Astrocyte (in vitro differentiated cells and primary cell): ENCODE results near the gene GRK6. TPM values are rescaled to one million over a fixed set of nuclear protein-coding genes. Genes with fewer than 3 reads are reported as not detected.

ENCODE experiments used
- DNase-seq: peaks from one replicate; pipeline ENCODE4 v3.0.0-alpha.2; 2010; ENCODE audit warnings: low read depth
- FAIRE-seq: peaks from 2 replicates; lab custom pipeline; 2011; peaks lifted over from hg19 to GRCh38; lab: Jason Lieb, UNC
- H2AFZ ChIP-seq: 2 replicates; pipeline ENCODE4 v1.6.0; 2012; ENCODE audit warnings: low read depth, low read length, inconsistent platforms
- H3K27ac ChIP-seq: 2 replicates; pipeline ENCODE4 v1.5.1; 2011; ENCODE audit warnings: low read depth, low read length, inconsistent platforms
- H3K27me3 ChIP-seq: 2 replicates; pipeline ENCODE4 v1.6.0; 2011; ENCODE audit warnings: low read length, inconsistent platforms; ENCODE audit not compliant: insufficient read depth
- H3K36me3 ChIP-seq: 2 replicates; pipeline ENCODE4 v1.5.1; 2011; ENCODE audit warnings: low read length, inconsistent platforms; ENCODE audit not compliant: insufficient read depth
- H3K4me1 ChIP-seq: 2 replicates; pipeline ENCODE4 v1.5.1; 2011; ENCODE audit warnings: low read length, inconsistent platforms; ENCODE audit not compliant: insufficient read depth
- H3K4me2 ChIP-seq: 2 replicates; pipeline ENCODE4 v1.6.0; 2012; ENCODE audit warnings: low read length, inconsistent platforms
- H3K4me3 ChIP-seq: 2 replicates; pipeline ENCODE4 v1.5.1; 2011; ENCODE audit warnings: low read depth, mild to moderate bottlenecking, low read length, inconsistent platforms; ENCODE audit not compliant: insufficient read depth
- H3K79me2 ChIP-seq: 2 replicates; pipeline ENCODE4 v1.6.0; 2012; ENCODE audit warnings: mild to moderate bottlenecking, low read length, inconsistent platforms; ENCODE audit not compliant: insufficient read depth
- H3K9ac ChIP-seq: 2 replicates; pipeline ENCODE4 v1.6.0; 2012; ENCODE audit warnings: mild to moderate bottlenecking, low read length, inconsistent platforms
- H3K9me3 ChIP-seq: 2 replicates; pipeline ENCODE4 v1.5.1; 2012; ENCODE audit warnings: low read depth, mild to moderate bottlenecking, low read length, inconsistent platforms; ENCODE audit not compliant: insufficient read depth
- H4K20me1 ChIP-seq: 2 replicates; pipeline ENCODE4 v1.6.0; 2012; ENCODE audit warnings: low read length, inconsistent platforms; ENCODE audit not compliant: insufficient read depth
- H3K27ac Mint-ChIP-seq: one replicate; pipeline ENCODE4 v1.8.0; 2021; ENCODE audit warnings: mild to moderate bottlenecking, mixed read lengths; ENCODE audit not compliant: unreplicated experiment
- H3K27me3 Mint-ChIP-seq: one replicate; pipeline ENCODE4 v1.8.0; 2021; ENCODE audit warnings: low read depth, mixed read lengths; ENCODE audit not compliant: unreplicated experiment
- H3K36me3 Mint-ChIP-seq: one replicate; pipeline ENCODE4 v1.8.0; 2021; ENCODE audit warnings: low read depth, mixed read lengths; ENCODE audit not compliant: unreplicated experiment
- H3K4me1 Mint-ChIP-seq: one replicate; pipeline ENCODE4 v1.8.0; 2021; ENCODE audit warnings: low read depth, mixed read lengths; ENCODE audit not compliant: unreplicated experiment
- H3K4me3 Mint-ChIP-seq: one replicate; pipeline ENCODE4 v1.8.0; 2021; ENCODE audit warnings: mild to moderate bottlenecking, moderate library complexity, mixed read lengths; ENCODE audit not compliant: unreplicated experiment
- H3K9me3 Mint-ChIP-seq: one replicate; pipeline ENCODE4 v1.8.0; 2021; ENCODE audit warnings: mild to moderate bottlenecking, mixed read lengths; ENCODE audit not compliant: unreplicated experiment
- CTCF ChIP-seq: IDR thresholded peaks from 2 replicates; pipeline ENCODE4 v1.5.1; 2011; ENCODE audit warnings: low read depth, mild to moderate bottlenecking, inconsistent platforms, low read length, moderate library complexity; ENCODE audit not compliant: insufficient read depth
- EZH2 ChIP-seq: IDR thresholded peaks from 2 replicates; pipeline ENCODE4 v1.6.1; 2012; ENCODE audit warnings: mild to moderate bottlenecking, low read length, inconsistent platforms; ENCODE audit not compliant: insufficient read depth
- total RNA-seq: library from RNA; stranded (reverse); gene quantifications from 2 replicates; pipeline ENCODE4 v1.2.1, GENCODE V29; 2021

Gene GRK6
- total RNA-seq, 1 donor from 2014 or later = 25.9 TPM

GRCh38 chr5:177474002-177474476, 47.6 kb downstream of the GRK6 start:
- H3K36me3 Mint-ChIP-seq = peaks cover 13% of the 10 kb centered on the region
- no peak for DNase-seq
- H3K9me3 Mint-ChIP-seq = no peaks in the 10 kb centered on the region
- Histone ChIP-seq H2AFZ (no peak overlapping the region), H3K79me2 (peaks cover 40% of the 10 kb centered on the region), H3K9ac (peak overlapping the region; percentile 36), H3K4me2 (peak overlapping the region; percentile 74), H3K27me3 (no peaks in the 10 kb centered on the region), H4K20me1 (peaks cover 49% of the 10 kb centered on the region), H3K9me3 (no peaks in the 10 kb centered on the region), H3K27ac (no peak overlapping the region), H3K36me3 (peaks cover 5% of the 10 kb centered on the region), H3K4me3 (peak overlapping the region; percentile 41), H3K4me1 (peaks cover 52% of the 10 kb centered on the region)
- peak overlapping the region; percentile 88 for H3K27ac Mint-ChIP-seq
- H3K4me3 Mint-ChIP-seq = peak overlapping the region; percentile 84
- TF ChIP-seq EZH2 (no peak), CTCF (no peak)
- no peak for FAIRE-seq
- no peaks in the 10 kb centered on the region for H3K27me3 Mint-ChIP-seq
- H3K4me1 Mint-ChIP-seq = peaks cover 58% of the 10 kb centered on the region

GRCh38 chr5:177474846-177475562, 48.5 kb downstream of the GRK6 start:
- Mint-ChIP-seq H3K27ac (peak overlapping the region; percentile 92), H3K4me1 (peaks cover 58% of the 10 kb centered on the region), H3K36me3 (peaks cover 14% of the 10 kb centered on the region), H3K4me3 (peak overlapping the region; percentile 84), H3K27me3 (no peaks in the 10 kb centered on the region), H3K9me3 (no peaks in the 10 kb centered on the region)
- no peak for FAIRE-seq
- no peak for DNase-seq
- peaks cover 5% of the 10 kb centered on the region for H3K36me3 ChIP-seq
- H3K4me2 ChIP-seq = peak overlapping the region; percentile 74
- no peak overlapping the region for H2AFZ ChIP-seq
- no peak overlapping the region for H3K4me3 ChIP-seq
- H3K27me3 ChIP-seq = no peaks in the 10 kb centered on the region
- peaks cover 30% of the 10 kb centered on the region for H3K79me2 ChIP-seq
- H4K20me1 ChIP-seq = peaks cover 49% of the 10 kb centered on the region
- H3K27ac ChIP-seq = no peak overlapping the region
- no peaks in the 10 kb centered on the region for H3K9me3 ChIP-seq
- TF ChIP-seq CTCF = no peak
- no peak for TF ChIP-seq EZH2
- H3K9ac ChIP-seq = peak overlapping the region; percentile 36
- H3K4me1 ChIP-seq = peaks cover 47% of the 10 kb centered on the region
